Measurements from ENCODE around the gene SENP1. TPM values are rescaled to one million over a fixed set of nuclear protein-coding genes. Genes with fewer than 3 reads are reported as not detected.
A peak's percentile ranks its signal among the peaks of the same experiment; 100 is the strongest.

Gene SENP1
- 10 to 100 TPM; 24.1 to 43.9 (median 32.4) TPM for total RNA-seq

DNA sequence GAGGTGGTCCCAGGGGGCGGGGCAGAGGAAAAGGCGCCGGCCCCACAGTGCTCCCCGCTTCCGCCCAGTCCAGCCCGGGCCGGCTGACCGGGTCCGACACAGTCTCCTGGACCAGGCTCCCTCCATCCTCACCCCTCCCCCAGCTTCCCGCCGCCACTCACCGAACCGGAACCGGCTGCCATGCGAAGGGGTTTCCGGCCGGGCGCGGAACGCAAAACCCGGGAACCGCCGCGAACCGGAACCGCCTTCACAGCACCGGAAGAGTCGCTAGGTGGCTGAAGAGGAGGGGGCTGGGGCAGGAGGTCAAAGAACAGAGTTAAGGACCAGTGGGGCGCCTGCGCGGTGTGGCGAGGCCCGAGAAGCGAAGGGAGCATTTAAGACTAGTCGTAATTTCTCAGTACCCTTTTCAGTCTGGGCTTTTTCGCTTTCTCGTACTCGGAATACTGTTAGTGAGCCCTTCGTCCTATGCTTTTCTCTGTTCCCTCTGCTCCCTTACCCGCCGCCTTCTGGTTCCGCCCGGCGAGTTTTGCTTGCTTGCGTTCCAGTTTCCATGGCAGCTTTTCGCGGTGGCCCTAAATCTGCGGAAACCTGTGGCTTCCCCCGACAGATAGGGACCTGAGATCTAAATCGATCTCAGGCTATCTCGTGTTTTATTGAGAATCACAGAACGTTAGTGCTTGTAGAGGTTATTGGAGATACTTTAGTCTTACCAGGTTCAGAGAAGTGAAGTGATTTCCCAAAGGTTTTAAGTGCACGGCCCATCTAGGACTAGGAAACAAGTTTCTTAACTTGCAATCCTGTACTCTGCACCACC is at the start of gene SENP1:
TSS of gene SENP1 (minus strand) at position 213 of the 814 bp plus-strand sequence. CDS start 4,607 bp downstream, outside the sequence.
- Histone ChIP-seq H3K4me3 (peak within 1 kb of the TSS; percentile 77 to 92), H3K9me3 (no peaks in the 10 kb centered on the region), H3K36me3 (no peaks in the 10 kb centered on the region), H3K4me1 (peaks cover 4 to 6% of the 10 kb centered on the region in 2 donors), H3K27me3 (no peaks in the 10 kb centered on the region), H3K27ac (peak within 1 kb of the TSS; percentile 91)
- intact Hi-C loops (cut with DNase I; ENCODE audit: low total_unique reads) = no loop called here
- DNase-seq = peak; percentile 85 to 89
- peak in 1 of 2 donors; percentile 23 for TF ChIP-seq POLR2A (IDR thresholded peaks at IDR 0.05)
- TF ChIP-seq, protein P1, sequence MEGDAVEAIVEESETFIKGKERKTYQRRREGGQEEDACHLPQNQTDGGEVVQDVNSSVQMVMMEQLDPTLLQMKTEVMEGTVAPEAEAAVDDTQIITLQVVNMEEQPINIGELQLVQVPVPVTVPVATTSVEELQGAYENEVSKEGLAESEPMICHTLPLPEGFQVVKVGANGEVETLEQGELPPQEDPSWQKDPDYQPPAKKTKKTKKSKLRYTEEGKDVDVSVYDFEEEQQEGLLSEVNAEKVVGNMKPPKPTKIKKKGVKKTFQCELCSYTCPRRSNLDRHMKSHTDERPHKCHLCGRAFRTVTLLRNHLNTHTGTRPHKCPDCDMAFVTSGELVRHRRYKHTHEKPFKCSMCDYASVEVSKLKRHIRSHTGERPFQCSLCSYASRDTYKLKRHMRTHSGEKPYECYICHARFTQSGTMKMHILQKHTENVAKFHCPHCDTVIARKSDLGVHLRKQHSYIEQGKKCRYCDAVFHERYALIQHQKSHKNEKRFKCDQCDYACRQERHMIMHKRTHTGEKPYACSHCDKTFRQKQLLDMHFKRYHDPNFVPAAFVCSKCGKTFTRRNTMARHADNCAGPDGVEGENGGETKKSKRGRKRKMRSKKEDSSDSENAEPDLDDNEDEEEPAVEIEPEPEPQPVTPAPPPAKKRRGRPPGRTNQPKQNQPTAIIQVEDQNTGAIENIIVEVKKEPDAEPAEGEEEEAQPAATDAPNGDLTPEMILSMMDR (IDR thresholded peaks at IDR 0.05) = peak; percentile 21 to 52 (median 28)

DNA sequence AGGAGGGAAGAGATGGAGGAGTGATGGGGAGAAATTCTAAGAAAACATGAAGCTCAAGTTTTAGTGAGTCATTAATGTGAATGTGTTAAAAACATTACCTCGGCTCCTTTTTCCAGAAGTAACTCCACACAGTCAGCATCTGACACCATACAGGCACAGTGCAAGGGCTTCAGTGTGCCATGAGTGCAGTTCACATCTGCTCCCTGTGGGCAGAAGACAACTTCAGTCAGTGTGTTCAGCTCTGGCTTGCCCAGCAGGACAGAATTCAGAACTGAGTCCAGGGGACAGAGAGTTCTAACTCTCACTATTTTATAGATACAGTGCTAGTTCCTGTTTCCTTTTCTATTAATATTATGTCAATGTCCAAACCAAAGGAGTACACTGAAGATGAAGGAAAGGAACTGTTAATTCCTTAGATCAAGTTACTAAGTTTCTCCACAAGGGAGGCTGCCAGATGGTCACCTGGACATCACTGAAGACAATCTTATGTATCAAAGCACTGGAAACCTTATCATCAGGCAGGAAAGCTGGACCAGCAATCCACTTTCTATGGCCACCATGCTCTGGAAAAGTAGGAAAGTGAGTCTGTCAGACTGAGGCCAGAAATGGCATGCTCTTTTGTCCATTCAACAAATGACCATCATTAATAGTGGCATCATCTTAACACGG is 45.4 kb upstream of the SENP1 start:
- Histone ChIP-seq H3K9me3 (no peaks in the 10 kb centered on the region), H3K4me1 (no peaks in the 10 kb centered on the region), H3K4me3 (no peak overlapping the region), H3K27me3 (no peaks in the 10 kb centered on the region), H3K27ac (no peak overlapping the region), H3K36me3 (no peaks in the 10 kb centered on the region)
- no peak for TF ChIP-seq POLR2A (IDR thresholded peaks at IDR 0.05)
- TF ChIP-seq, protein P1 (IDR thresholded peaks at IDR 0.05) = no peak
- intact Hi-C loops (cut with DNase I; ENCODE audit: low total_unique reads) = no loop called here
- DNase-seq = no peak

DNA sequence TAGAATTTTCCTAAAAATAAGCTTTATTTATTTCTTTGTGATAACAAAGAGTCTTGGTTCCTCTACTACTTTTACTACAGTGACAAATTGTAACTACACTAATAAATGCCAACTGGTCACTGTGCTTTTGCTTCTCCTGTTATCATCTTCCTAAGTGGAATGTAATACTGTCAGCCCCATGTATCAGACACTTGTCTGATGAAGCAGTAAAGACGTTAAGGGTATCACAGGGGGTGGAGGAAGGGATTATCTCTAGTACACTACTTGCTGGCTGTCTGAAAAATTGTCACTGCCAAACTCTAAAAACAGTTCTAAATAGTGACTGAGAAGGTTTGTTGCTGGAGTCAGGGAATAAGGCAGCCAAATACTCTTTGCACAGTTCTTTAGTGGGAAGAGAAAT is 40.1 kb upstream of the SENP1 start:
- no peak overlapping the region for H3K4me3 ChIP-seq
- no peaks in the 10 kb centered on the region for H3K27me3 ChIP-seq
- no peaks in the 10 kb centered on the region for H3K36me3 ChIP-seq
- no peaks in the 10 kb centered on the region for H3K9me3 ChIP-seq
- H3K4me1 ChIP-seq = no peaks in the 10 kb centered on the region
- H3K27ac ChIP-seq = no peak overlapping the region
- TF ChIP-seq, protein P1 (IDR thresholded peaks at IDR 0.05) = no peak
- intact Hi-C loops (cut with DNase I; ENCODE audit: low total_unique reads) = no loop called here
- DNase-seq = no peak

DNA sequence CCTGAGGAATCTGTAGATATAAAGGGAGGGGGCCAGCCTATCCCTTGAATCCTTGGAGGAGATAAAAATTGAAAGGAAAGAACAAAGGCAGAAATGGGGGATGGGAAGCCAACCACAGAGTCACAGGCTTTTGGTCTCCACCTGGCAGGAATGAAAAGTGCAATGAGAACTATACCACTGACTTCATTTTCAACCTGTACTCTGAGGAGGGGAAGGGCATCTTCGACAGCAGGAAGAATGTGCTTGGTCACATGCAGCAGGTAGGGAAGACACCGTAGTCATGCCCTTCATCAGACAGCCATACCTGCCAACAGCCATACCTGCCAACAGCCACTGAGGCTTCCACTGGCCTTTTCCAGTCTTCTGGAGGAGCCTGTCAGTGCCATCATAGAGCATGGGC is 38.0 kb upstream of the SENP1 start:
- no peaks in the 10 kb centered on the region for H3K36me3 ChIP-seq
- H3K27ac ChIP-seq = no peak overlapping the region
- no peaks in the 10 kb centered on the region for H3K27me3 ChIP-seq
- intact Hi-C loops (cut with DNase I; ENCODE audit: low total_unique reads) = no loop called here
- H3K4me3 ChIP-seq = no peak overlapping the region
- TF ChIP-seq, protein P1 (IDR thresholded peaks at IDR 0.05) = no peak
- no peaks in the 10 kb centered on the region for H3K9me3 ChIP-seq
- DNase-seq = no peak
- no peaks in the 10 kb centered on the region for H3K4me1 ChIP-seq

Data from uterus (tissue), 4 donors.